ENCODE results near the gene ETFA. TPM values are rescaled to one million over a fixed set of nuclear protein-coding genes. Genes with fewer than 3 reads are reported as not detected.
A peak's percentile ranks its signal among the peaks of the same experiment; 100 is the strongest.

Gene ETFA
- total and polyA plus RNA-seq, 9 of the 15 experiments (the other 6 are each of a cell fraction or from before 2014, with no cell fraction given), result 130 to 543 (median 232) TPM

GRCh38 chr15:76336254-76337058 is 25.2 kb upstream of the ETFA start, which contains the start of gene ISL2 (continued):
- TF ChIP-seq NFYB (IDR thresholded peaks at IDR 0.05; ENCODE audit: extremely low read depth, insufficient read length) (peak; percentile 59), E4F1 (CRISPR knock-in tag; IDR thresholded peaks at IDR 0.05; ENCODE audit: borderline replicate concordance) (no peak), GTF3C2 (IDR thresholded peaks at IDR 0.05; ENCODE audit: borderline replicate concordance, extremely low read depth, insufficient read length) (no peak), ZNF311 (CRISPR knock-in tag; IDR thresholded peaks at IDR 0.05) (no peak), CTCFL (IDR thresholded peaks at IDR 0.05; ENCODE audit: borderline replicate concordance, insufficient read depth, low read depth, low read length, poor library complexity, severe bottlenecking) (no peak), TFAM (CRISPR knock-in tag; conservative IDR thresholded peaks at IDR 0.05) (no peak), GTF2F1 (IDR thresholded peaks at IDR 0.05; ENCODE audit: low read depth, low read length) (no peak), ELK3 (CRISPR knock-in tag; IDR thresholded peaks at IDR 0.05) (no peak), ZNF253 (CRISPR knock-in tag; conservative IDR thresholded peaks at IDR 0.05) (no peak), HDAC1 (IDR thresholded peaks at IDR 0.05) (peak in 1 of 2 experiments; percentile 31; a peak in 1 of 4 replicates), ZNF592 (IDR thresholded peaks at IDR 0.05) (no peak), ESRRA (IDR thresholded peaks at IDR 0.05; ENCODE audit: borderline replicate concordance, low read depth) (no peak; the same call in 1 of the 2 replicates)
